Suppressor macrophage (primary cell): ENCODE data around the gene BSG.

ENCODE experiments used
- DNase-seq, 4 experiments: peaks; one replicate each; pipeline ENCODE4 v3.0.0-alpha.2; 2020 to 2022
- total RNA-seq, 17 experiments: gene quantifications; one replicate each; lab custom pipeline; 2026; ENCODE audit warnings: mixed read lengths in 6 of 17, inconsistent platforms in 3 of 17; lab: John Stamatoyannopoulos, UW

The BSG gene
- total RNA-seq: 189 to 383 (median 287) reads per million in 17 experiments

GRCh38 chr19:572140-572742, at the start of gene BSG:
TSS of gene BSG (plus strand) at chr19:572596. CDS start at chr19:572635, 39 bp downstream.
- peak; percentile 99 to 100 (median 100) for DNase-seq

GRCh38 chr19:522726-523125, 49.7 kb upstream of the BSG start:
- DNase-seq: no peak

GRCh38 chr19:524062-524674, 48.2 kb upstream of the BSG start:
- DNase-seq: no peak

GRCh38 chr19:525029-525428, 47.4 kb upstream of the BSG start:
- DNase-seq: no peak

- DNase-seq: no peak
These were observed 46.5 kb upstream of the BSG start for GRCh38 chr19:525857-526419.

- DNase-seq: no peak
These were observed 42.0 kb upstream of the BSG start for GRCh38 chr19:530134-531008.

GRCh38 chr19:531009-531752, 41.2 kb upstream of the BSG start:
- peak; percentile 93 to 98 (median 96) for DNase-seq

GRCh38 chr19:531753-532560, 40.4 kb upstream of the BSG start, which contains the start of gene CDC34:
TSS of gene CDC34 (plus strand) at chr19:531760. CDS start at chr19:531932, 172 bp downstream.
- DNase-seq: peak; percentile 19 to 49 (median 32)

GRCh38 chr19:532561-533363, 39.6 kb upstream of the BSG start:
- peak; percentile 59 to 73 (median 65) for DNase-seq

GRCh38 chr19:533364-534058, 38.9 kb upstream of the BSG start:
- no peak for DNase-seq

- peak in 1 of 4 experiments; percentile 27 for DNase-seq
These were observed 38.3 kb upstream of the BSG start for GRCh38 chr19:534088-534487.

- DNase-seq: no peak
These were observed 37.2 kb upstream of the BSG start for GRCh38 chr19:535017-535835.

- no peak for DNase-seq
These were observed 36.1 kb upstream of the BSG start for GRCh38 chr19:536031-536880.

- no peak for DNase-seq
These were observed 35.5 kb upstream of the BSG start for GRCh38 chr19:536881-537404.

- DNase-seq: no peak
These were observed 33.6 kb upstream of the BSG start for GRCh38 chr19:538641-539428.

GRCh38 chr19:539429-540030, 32.9 kb upstream of the BSG start:
- DNase-seq: no peak
